HEK293T (cell line): ENCODE results near the gene RFX1.
"Not testable (repeated sequence)": the region's sequence is repeated elsewhere in the genome, so short reads cannot be mapped to it uniquely, and the experiment has no call there.

Source experiments
- CTCF ChIA-PET: fragments of 350-600 bp; formaldehyde crosslinking; extraction: SDS; loops from one replicate; lab custom pipeline; 2021; ENCODE audit warnings: antibody characterized with exemption, inconsistent platforms; lab: Yijun Ruan, JAX
- POLR2A ChIA-PET: fragments of 350-600 bp; formaldehyde crosslinking; extraction: SDS; loops from one replicate; lab custom pipeline; 2020; ENCODE audit warnings: antibody characterized with exemption, inconsistent platforms; lab: Yijun Ruan, JAX
- DNase-seq: peaks from one replicate; pipeline ENCODE4 v3.0.0; 2012; ENCODE audit warnings: mixed read lengths; ENCODE audit errors: extremely low spot score
- ARNT ChIP-seq: fragments of 450-650 bp; IDR thresholded peaks from 2 replicates; pipeline ENCODE4 v1.6.1; 2017; ENCODE audit warnings: mild to moderate bottlenecking
- BHLHE40 ChIP-seq: fragments of 450-650 bp; IDR thresholded peaks from 2 replicates; pipeline ENCODE4 v1.6.1; 2016; ENCODE audit warnings: mild to moderate bottlenecking, moderate library complexity, borderline replicate concordance
- CTBP1 ChIP-seq: fragments of 450-650 bp; IDR thresholded peaks from 2 replicates; pipeline ENCODE4 v1.6.1; 2016; ENCODE audit warnings: borderline replicate concordance
- ELF4 ChIP-seq: fragments of 450-650 bp; IDR thresholded peaks from 2 replicates; pipeline ENCODE4 v1.6.1; 2017; ENCODE audit warnings: antibody characterized with exemption
- FOXA1 ChIP-seq: fragments of 450-650 bp; IDR thresholded peaks from 2 replicates; pipeline ENCODE4 v1.6.1; 2016; ENCODE audit warnings: mild to moderate bottlenecking
- FOXK2 ChIP-seq: fragments of 450-650 bp; IDR thresholded peaks from 2 replicates; pipeline ENCODE4 v1.6.1; 2016; ENCODE audit warnings: mild to moderate bottlenecking
- FOXM1 ChIP-seq: fragments of 450-650 bp; IDR thresholded peaks from 2 replicates; pipeline ENCODE4 v1.6.1; 2017; ENCODE audit warnings: mild to moderate bottlenecking, borderline replicate concordance
- HDGF ChIP-seq: fragments of 450-650 bp; IDR thresholded peaks from 2 replicates; pipeline ENCODE4 v1.6.1; 2017; ENCODE audit warnings: antibody characterized with exemption, borderline replicate concordance
- L3MBTL2 ChIP-seq: fragments of 450-650 bp; conservative IDR thresholded peaks from 2 replicates; pipeline ENCODE4 v1.6.1; 2016; ENCODE audit warnings: mild to moderate bottlenecking
- LEF1 ChIP-seq: fragments of 450-650 bp; IDR thresholded peaks from 2 replicates; pipeline ENCODE4 v1.6.1; 2017; ENCODE audit warnings: mild to moderate bottlenecking, borderline replicate concordance
- NFRKB ChIP-seq: fragments of 450-650 bp; IDR thresholded peaks from 2 replicates; pipeline ENCODE4 v1.6.1; 2016; ENCODE audit warnings: mild to moderate bottlenecking, moderate library complexity
- SP1 ChIP-seq: fragments of 450-650 bp; IDR thresholded peaks from 2 replicates; pipeline ENCODE4 v1.6.1; 2017
- SUZ12 ChIP-seq: fragments of 450-650 bp; IDR thresholded peaks from 2 replicates; pipeline ENCODE4 v1.6.1; 2016; ENCODE audit warnings: mild to moderate bottlenecking
- TARDBP ChIP-seq: fragments of 450-650 bp; IDR thresholded peaks from 2 replicates; pipeline ENCODE4 v1.6.1; 2016
- ZNF384 ChIP-seq: fragments of 450-650 bp; IDR thresholded peaks from 2 replicates; pipeline ENCODE4 v1.6.1; 2016
- TF ChIP-seq, protein P1 (sequence below): fragments of 450-650 bp; IDR thresholded peaks from 2 replicates; pipeline ENCODE4 v1.6.1; 2016

RFX1 gene

DNA sequence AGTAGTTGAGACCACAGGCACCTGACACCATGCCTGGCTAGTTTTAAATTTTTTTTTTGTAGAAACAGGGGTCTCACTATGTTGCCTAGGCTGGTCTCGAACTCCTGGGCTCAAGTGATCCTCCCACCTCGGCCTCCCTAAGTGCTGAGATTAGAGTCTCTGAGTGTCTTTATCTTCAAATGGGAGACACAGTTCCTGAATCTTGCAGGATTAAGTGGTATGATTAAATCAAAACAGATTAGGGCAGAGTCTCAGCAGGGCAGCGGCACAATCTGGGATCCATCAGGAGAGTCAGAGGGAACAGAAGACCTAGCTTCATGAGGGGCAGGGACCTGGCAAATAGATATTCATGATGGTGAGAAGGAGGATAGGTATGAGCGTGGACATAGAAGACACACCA, 22.8 kb upstream of the RFX1 start:
- DNase-seq = no peak
- TF ChIP-seq TARDBP (no peak), LEF1 (no peak), BHLHE40 (no peak), HDGF (no peak), FOXM1 (no peak)
- TF ChIP-seq, protein P1, sequence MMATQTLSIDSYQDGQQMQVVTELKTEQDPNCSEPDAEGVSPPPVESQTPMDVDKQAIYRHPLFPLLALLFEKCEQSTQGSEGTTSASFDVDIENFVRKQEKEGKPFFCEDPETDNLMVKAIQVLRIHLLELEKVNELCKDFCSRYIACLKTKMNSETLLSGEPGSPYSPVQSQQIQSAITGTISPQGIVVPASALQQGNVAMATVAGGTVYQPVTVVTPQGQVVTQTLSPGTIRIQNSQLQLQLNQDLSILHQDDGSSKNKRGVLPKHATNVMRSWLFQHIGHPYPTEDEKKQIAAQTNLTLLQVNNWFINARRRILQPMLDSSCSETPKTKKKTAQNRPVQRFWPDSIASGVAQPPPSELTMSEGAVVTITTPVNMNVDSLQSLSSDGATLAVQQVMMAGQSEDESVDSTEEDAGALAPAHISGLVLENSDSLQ = no peak
- CTCF ChIA-PET = interaction anchor here (0.7 to 1.7 kb wide), 2 partner anchors 14 to 868 kb away, joined by 3 to 5 read pairs; no protein-coding TSS in a partner anchor
- POLR2A ChIA-PET = interaction anchor here (1.2 kb wide), 1 partner anchor 22 kb away, joined by 4 read pairs; the partner anchor contains the start of gene RFX1

DNA sequence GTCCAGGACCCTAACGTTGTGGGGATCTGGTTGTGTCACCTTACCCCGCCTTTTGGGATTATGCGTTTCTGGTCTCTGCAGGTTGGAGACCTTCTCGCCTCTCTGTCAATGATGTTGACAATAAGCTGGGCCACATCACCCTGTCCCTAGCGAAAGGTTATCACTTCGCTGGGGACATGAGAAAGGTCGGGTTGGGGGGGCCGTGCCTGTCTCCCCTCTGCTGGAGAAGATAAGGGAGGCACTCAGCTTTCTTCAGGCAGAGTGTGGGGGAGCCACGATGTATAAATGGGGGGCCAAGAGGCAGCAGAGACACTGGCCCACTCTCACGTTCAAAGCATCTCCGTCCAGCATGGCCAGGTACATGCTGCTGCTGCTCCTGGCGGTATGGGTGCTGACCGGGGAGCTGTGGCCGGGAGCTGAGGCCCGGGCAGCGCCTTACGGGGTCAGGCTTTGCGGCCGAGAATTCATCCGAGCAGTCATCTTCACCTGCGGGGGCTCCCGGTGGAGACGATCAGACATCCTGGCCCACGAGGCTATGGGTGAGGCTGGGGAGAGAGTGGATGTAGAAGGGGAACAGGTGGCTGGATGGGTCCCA, 21.8 kb upstream of the RFX1 start, which contains the start of gene RLN3:
TSS of gene RLN3 (plus strand) at position 293 of the 595 bp plus-strand sequence. CDS start at position 350, 57 bp downstream.
- TF ChIP-seq ZNF384 = no peak
- TF ChIP-seq ELF4 = no peak
- no peak for TF ChIP-seq TARDBP
- TF ChIP-seq SP1 = no peak
- TF ChIP-seq, protein P1 = no peak
- TF ChIP-seq SUZ12 = no peak
- no peak for TF ChIP-seq FOXK2
- TF ChIP-seq FOXA1 = no peak
- TF ChIP-seq NFRKB = no peak
- TF ChIP-seq CTBP1 = no peak
- TF ChIP-seq LEF1 = no peak
- no peak for TF ChIP-seq BHLHE40
- TF ChIP-seq HDGF = no peak
- TF ChIP-seq FOXM1 = no peak
- TF ChIP-seq L3MBTL2 = no peak
- TF ChIP-seq ARNT = no peak
- DNase-seq = no peak
- ChIA-PET POLR2A (interaction anchor here (1.2 kb wide), 1 partner anchor 21 kb away, joined by 4 read pairs; the partner anchor contains the start of gene RFX1), CTCF (interaction anchor here (0.6 to 1.7 kb wide), 4 partner anchors 14 to 861 kb away, joined by 3 to 5 read pairs (median 4); no protein-coding TSS in a partner anchor)

DNA sequence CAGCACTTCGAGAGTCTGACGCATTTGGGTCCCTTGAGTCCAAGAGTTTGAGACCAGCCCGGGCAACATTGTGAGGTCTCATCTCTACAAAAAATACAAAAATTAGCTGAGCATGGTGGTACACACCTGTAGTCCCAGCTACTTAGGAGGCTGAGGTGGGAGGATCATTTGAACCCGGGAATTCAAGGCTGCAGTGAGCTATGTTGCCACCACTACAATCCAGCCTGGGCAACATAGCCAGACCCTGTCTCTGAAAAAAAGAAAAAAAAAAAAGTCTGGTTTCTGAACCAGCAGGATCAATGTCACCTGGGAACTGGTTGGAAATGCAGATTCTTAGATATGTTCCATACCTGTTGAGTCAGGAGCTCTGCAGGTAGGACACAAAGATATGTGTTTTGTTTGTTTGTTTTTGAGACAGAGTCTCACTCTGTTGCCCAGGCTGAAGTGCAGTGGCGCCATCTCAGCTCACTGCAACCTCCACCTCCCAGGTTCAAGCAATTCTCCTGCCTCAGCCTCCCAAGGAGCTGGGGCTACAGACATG, 20.6 kb upstream of the RFX1 start:
- POLR2A ChIA-PET, DNase-seq, CTCF ChIA-PET: not testable (repeated sequence)

DNA sequence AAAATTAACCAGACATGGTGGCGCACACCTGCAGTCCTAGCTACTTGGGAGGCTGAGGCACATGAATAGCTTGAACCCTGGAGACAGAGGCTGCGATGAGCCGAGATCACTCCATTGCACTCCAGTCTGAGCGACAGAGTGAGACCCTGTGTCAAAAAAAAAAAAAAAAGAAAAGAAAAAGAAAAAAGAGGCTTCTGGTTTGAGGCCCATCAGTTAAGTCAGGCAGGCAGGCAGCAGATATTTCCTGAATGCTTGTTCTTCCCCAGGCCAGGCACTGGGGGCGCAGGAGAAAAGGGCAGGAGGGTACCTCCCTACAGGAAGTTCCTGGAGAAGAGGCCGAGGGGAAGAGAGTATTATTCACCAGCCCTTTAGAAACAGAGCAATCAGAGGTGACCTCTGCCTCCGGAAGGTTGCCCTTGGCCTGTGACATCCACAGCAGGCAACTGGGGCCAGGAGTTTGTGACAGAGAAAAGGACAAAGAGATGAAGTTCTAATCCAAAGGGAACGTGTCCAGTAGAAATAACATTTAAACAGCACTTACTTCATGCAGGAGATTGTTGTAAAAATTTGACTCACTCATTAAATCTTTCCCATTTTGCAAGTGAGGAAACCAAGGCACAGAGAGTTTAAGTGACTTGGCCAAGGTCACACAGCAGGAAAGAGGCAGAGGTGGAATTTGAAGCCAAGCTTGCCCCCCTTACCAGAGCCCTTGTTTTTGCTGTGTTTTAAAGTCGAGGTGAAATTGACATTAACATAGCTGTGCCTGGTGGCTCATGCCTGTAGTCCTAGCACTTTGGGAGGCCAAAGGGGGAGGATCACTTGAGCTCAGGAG, 17.5 kb upstream of the RFX1 start:
- ChIA-PET CTCF (interaction anchor here (1.4 to 1.9 kb wide), 2 partner anchors 8 to 17 kb away, joined by 5 to 10 read pairs; partner anchors contain the start of gene IL27RA), POLR2A (no interaction called here)
- peak; percentile 62 for DNase-seq
- TF ChIP-seq ARNT (no peak), L3MBTL2 (no peak), TARDBP (no peak), CTBP1 (no peak), BHLHE40 (no peak), SP1 (no peak), FOXM1 (no peak), FOXA1 (no peak)
- TF ChIP-seq, protein P1 = no peak

DNA sequence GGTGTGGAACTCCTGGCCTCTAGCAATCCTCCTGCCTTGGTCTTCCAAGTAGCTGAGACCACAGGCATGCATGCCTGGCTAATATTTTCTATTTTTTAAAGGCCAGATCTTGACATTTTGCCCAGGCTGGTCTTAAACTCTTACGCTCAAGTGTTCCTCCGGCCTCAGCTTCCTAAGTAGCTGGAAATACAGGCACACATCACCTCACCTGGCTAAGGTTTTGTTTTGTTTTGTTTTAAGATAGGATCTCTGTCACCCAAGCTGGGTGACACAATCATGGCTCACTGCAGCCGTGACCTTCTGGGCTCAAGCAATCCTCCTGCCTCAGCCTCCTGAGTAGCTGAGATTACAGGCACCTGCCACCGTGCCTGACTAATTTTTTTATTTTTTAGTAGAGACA, 16.3 kb upstream of the RFX1 start:
- POLR2A ChIA-PET = interaction anchor here (1.5 to 1.6 kb wide), 2 partner anchors 9 to 15 kb away, joined by 7 to 16 read pairs; partner anchors contain the start of genes IL27RA and RFX1
- TF ChIP-seq FOXM1 (no peak), SP1 (no peak), L3MBTL2 (no peak), FOXA1 (no peak), NFRKB (no peak), ELF4 (no peak), LEF1 (no peak)
- no peak for DNase-seq
- CTCF ChIA-PET = interaction anchor here (0.8 to 1.9 kb wide), 3 partner anchors 9 to 16 kb away, joined by 5 to 10 read pairs (median 5); partner anchors contain the start of gene IL27RA

DNA sequence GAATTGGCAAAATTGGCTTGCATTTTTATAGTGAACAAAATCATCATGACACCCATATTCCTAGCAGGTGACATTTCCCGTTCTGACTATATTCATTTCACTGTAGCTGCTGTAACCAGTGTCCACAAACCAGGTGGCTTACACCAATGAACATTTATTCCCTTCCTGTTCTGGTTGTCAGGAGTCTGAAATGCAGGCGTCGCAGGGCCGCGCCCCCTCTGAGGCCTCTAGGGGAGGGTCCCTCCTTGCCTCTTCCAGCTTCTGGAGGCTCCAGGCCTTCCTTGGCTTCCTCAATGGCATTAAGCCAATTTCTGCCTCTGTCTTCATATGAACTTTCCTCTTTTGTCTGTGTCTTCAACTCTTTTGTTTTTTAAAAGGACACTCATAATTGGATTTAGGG, 15.4 kb upstream of the RFX1 start:
- ChIA-PET CTCF (interaction anchor here (0.9 to 1.9 kb wide), 3 partner anchors 10 to 21 kb away, joined by 3 to 10 read pairs (median 4); partner anchors contain the start of gene IL27RA), POLR2A (interaction anchor here (1.5 to 1.6 kb wide), 2 partner anchors 10 to 14 kb away, joined by 7 to 16 read pairs; partner anchors contain the start of genes IL27RA and RFX1)
- TF ChIP-seq ARNT (no peak), CTBP1 (no peak), ZNF384 (no peak), L3MBTL2 (no peak), SUZ12 (no peak), ELF4 (no peak), FOXA1 (no peak), LEF1 (no peak), SP1 (no peak), HDGF (no peak), NFRKB (no peak), FOXM1 (no peak), FOXK2 (no peak)
- TF ChIP-seq, protein P1 = no peak
- DNase-seq = no peak

DNA sequence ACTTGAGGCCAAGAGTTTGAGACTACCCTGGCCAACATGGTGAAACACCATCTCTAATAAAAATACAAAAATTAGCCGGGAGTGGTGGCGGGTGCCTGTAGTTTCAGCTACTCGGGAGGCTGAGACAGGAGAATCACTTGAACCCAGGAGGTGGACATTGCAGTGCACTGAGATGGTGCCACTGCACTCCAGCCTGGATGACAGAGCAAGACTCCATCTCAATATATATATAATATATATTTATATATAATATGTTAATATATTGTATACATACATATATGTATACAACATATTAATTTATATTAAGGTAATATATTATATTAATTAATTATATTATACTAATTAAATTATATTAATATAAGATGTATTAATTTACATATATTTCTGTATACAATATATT, 13.6 kb upstream of the RFX1 start:
- ChIA-PET POLR2A (interaction anchor here (2.2 to 2.4 kb wide), 2 partner anchors 12 to 13 kb away, joined by 7 read pairs; partner anchors contain the start of genes IL27RA and RFX1), CTCF (interaction anchor here (1.2 kb wide), 1 partner anchor 12 kb away, joined by 3 read pairs; the partner anchor contains the start of gene IL27RA)

More for the DNA sequence above, 13.6 kb upstream of the RFX1 start:
- DNase-seq = not testable (repeated sequence)
